Measurements from ENCODE around the gene ANKRD9.

The ANKRD9 gene

DNA sequence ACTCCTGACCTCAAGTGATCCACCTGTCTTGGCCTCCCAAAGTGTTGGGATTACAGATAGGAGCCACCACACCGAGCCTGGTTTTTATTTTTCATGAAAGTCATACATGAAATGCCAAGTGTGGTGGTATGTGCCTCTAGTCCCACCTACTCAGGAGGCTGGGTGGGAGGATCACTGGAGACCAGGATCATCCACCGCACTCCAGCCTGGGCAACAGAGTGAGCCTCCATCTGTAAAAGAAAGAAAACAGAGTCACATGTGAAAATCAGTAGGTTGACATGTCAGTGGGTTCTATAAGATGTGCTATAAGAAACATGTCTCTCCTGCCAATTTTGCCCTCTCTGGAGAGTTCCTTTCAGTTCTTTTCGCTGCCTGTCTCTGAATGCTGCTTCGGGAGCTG, 28.2 kb downstream of the ANKRD9 start:
- no peak for DNase-seq (ENCODE audit: low read depth)
- TF ChIP-seq, protein P1, sequence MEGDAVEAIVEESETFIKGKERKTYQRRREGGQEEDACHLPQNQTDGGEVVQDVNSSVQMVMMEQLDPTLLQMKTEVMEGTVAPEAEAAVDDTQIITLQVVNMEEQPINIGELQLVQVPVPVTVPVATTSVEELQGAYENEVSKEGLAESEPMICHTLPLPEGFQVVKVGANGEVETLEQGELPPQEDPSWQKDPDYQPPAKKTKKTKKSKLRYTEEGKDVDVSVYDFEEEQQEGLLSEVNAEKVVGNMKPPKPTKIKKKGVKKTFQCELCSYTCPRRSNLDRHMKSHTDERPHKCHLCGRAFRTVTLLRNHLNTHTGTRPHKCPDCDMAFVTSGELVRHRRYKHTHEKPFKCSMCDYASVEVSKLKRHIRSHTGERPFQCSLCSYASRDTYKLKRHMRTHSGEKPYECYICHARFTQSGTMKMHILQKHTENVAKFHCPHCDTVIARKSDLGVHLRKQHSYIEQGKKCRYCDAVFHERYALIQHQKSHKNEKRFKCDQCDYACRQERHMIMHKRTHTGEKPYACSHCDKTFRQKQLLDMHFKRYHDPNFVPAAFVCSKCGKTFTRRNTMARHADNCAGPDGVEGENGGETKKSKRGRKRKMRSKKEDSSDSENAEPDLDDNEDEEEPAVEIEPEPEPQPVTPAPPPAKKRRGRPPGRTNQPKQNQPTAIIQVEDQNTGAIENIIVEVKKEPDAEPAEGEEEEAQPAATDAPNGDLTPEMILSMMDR (IDR thresholded peaks at IDR 0.05; ENCODE audit: control insufficient read depth, extremely low read depth, insufficient read depth): no peak
- H3K4me3 ChIP-seq (ENCODE audit: low read depth, low read length): no peak overlapping the region

DNA sequence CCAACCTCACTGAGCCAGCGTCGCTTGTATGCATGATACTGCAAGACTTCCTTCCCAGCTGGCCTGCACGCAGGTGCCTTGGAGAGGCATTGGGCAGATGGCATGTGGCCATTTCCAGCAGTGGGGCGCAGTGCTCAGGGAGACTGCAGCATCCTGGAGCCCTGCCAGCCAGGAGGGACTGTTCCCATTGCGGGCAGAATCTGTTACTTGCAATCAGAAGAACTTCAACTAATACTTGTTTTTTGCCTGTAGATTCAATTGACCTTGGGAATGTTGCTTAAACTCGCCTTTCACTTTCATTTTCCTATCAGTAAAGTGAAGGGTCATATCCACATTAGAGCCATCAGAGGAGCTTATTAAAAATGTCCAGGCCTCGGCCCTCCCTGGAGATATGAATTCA, 29.8 kb downstream of the ANKRD9 start:
- no peak overlapping the region for H3K4me3 ChIP-seq (ENCODE audit: low read depth, low read length)
- no peak for DNase-seq (ENCODE audit: low read depth)
- TF ChIP-seq, protein P1 (IDR thresholded peaks at IDR 0.05; ENCODE audit: control insufficient read depth, extremely low read depth, insufficient read depth): no peak

DNA sequence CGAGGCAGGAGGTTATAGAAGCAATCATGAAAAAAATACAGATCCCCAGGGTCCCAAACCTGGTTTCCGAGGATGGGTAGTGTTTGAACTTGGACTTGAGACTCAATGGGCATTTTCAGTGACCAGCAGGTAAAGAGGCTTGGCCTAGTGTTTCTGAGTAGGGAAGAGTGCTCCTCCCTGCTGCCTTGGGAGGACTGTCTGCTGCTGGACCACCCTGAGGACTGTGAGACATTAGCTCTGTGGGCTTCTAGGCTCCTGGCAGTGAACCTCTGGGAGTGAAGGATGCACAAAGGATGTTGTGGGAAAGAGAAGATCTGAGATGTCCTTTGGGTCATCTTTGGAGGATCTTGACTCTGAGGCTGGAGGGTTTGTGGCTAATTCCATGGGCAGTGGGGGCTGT, 30.5 kb downstream of the ANKRD9 start:
- DNase-seq (ENCODE audit: low read depth): no peak
- no peak overlapping the region for H3K4me3 ChIP-seq (ENCODE audit: low read depth, low read length)
- TF ChIP-seq, protein P1 (IDR thresholded peaks at IDR 0.05; ENCODE audit: control insufficient read depth, extremely low read depth, insufficient read depth): no peak

DNA sequence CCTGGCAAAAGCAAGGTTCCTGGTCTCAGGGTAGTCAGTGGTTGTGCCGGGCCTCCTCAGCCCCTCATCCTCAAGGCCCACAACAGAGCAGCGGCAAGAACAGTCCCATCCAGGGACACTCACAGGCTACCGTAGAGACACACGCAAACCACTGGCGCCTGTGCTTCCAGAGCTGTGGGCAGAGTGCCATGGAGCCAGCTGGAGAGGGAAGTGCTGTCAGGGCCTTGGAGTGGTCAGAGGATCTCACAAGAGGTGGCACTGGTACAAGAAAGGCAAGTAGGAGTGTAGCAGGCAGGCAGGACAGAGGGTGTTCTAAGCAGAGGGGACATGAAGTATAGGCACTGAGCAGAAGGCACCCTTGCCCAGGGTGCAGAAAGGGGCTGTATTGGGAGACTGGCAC, 34.6 kb downstream of the ANKRD9 start:
- no peak for DNase-seq (ENCODE audit: low read depth)
- H3K4me3 ChIP-seq (ENCODE audit: low read depth, low read length): no peak overlapping the region
- TF ChIP-seq, protein P1 (IDR thresholded peaks at IDR 0.05; ENCODE audit: control insufficient read depth, extremely low read depth, insufficient read depth): no peak

DNA sequence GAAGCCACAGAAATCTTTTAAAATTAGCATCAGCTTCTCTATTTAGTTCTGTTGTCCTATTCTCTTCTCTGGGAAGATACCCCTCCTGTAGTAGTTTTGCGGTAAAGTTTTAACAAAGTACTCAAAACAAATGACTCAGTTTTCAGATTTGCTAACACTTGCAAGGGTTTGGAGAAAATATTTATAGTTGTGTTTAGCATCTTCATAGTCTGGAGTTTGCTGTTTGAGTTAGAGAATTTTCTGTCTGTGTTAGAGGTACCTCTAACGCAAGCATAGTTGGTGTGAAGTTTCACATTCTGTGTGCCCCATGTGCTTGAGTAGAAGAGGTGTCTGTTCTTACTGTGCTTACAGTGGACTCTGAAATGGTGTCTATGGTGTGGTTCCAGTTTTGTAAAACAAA, 36.0 kb downstream of the ANKRD9 start:
- TF ChIP-seq, protein P1 (IDR thresholded peaks at IDR 0.05; ENCODE audit: control insufficient read depth, extremely low read depth, insufficient read depth): no peak
- DNase-seq (ENCODE audit: low read depth): no peak
- H3K4me3 ChIP-seq (ENCODE audit: low read depth, low read length): no peak overlapping the region

DNA sequence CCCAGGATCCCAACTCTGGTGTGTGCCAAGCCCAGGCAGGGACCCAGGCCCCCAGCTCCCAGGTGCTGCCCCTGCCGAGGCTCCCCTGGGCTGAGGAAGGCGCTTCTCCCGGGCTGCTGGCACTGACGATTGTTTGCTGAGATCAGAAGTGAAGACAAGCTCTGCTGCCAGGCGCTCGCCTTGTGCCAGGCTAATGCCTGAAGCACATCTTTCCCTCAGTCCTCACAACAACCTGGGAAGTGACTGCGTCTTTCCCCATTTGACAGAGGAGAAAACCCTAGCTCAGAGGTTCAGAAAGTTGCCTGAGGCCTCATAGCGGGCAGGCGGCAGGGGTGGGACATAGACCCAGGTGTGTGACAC, 36.8 kb downstream of the ANKRD9 start:
- TF ChIP-seq, protein P1 (IDR thresholded peaks at IDR 0.05; ENCODE audit: control insufficient read depth, extremely low read depth, insufficient read depth): no peak
- H3K4me3 ChIP-seq (ENCODE audit: low read depth, low read length): no peak overlapping the region
- DNase-seq (ENCODE audit: low read depth): peak; percentile 75

DNA sequence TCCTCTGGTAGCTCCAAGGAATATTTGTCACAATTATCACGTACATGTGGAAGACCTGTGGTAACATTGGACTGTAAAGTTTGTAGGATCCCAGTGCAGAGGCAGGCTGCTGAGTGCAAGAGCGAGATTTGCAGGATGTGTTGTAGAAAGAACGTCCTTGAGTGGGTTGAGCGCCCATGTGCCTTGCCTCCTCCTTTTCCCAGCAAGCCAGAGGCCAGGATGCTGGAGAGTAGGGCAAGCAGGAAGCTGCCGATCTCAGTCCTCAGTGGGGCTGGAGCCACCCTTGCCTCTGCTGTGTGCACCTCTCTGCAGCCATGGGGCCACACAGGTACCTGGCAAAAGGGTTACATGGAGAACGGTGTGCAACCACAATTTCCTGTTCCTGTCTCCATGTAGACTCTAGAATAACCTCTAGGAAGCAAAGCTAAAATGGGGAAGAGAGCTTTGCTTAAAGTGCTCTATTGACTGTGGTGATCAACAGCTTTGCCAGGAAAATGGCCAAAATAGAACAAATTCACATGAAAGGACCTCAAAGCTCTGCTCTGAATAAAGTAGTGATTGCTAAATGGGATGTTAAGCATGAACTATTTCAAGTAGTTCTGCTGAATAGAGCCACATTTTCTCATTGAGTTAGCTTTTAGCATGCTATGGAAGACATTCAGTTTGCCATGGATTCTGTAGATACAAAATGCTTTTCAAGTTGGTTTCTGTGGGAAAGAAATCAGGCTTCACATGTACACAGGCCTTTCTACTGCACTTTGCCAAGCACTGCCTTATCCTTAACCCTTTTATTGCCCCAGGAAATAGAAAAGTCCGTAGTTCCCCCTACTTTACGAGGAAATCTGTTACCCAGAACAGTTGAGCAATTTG, 37.4 kb downstream of the ANKRD9 start:
- no peak for DNase-seq (ENCODE audit: low read depth)
- H3K4me3 ChIP-seq (ENCODE audit: low read depth, low read length): no peak overlapping the region
- TF ChIP-seq, protein P1 (IDR thresholded peaks at IDR 0.05; ENCODE audit: control insufficient read depth, extremely low read depth, insufficient read depth): no peak

Data from LNCaP clone FGC (cell line).